Smooth muscle cell (in vitro differentiated cells): ENCODE measurements around the gene RSPH6A. TPM values are rescaled to one million over a fixed set of nuclear protein-coding genes. Genes with fewer than 3 reads are reported as not detected.

Experiments
- DNase-seq: peaks from one replicate; lab custom pipeline; 2025; ENCODE audit not compliant: unreplicated experiment; lab: John Stamatoyannopoulos, UW
- H2AFZ ChIP-seq: fragments of 200-600 bp; sonication (generic); 2 replicates; pipeline ENCODE4 v1.6.0; 2016; ENCODE audit warnings: antibody characterized with exemption, low read depth, mild to moderate bottlenecking
- H3F3A ChIP-seq: fragments of 200-600 bp; sonication (generic); 2 replicates; pipeline ENCODE4 v1.6.0; 2017; ENCODE audit warnings: antibody characterized with exemption, low read depth
- H3K27ac ChIP-seq: fragments of 200-600 bp; sonication (generic); 2 replicates; pipeline ENCODE4 v1.5.1; 2016; ENCODE audit warnings: low read depth, mild to moderate bottlenecking
- H3K27me3 ChIP-seq: fragments of 200-600 bp; sonication (generic); 2 replicates; pipeline ENCODE4 v1.6.1; 2016; ENCODE audit warnings: low read depth, mild to moderate bottlenecking
- H3K36me3 ChIP-seq: fragments of 200-600 bp; sonication (generic); 2 replicates; pipeline ENCODE4 v1.5.1; 2016; ENCODE audit warnings: low read depth
- H3K4me1 ChIP-seq: fragments of 200-600 bp; sonication (generic); 2 replicates; pipeline ENCODE4 v1.5.1; 2016; ENCODE audit warnings: low read depth
- H3K4me2 ChIP-seq: fragments of 200-600 bp; sonication (generic); 2 replicates; pipeline ENCODE4 v1.6.0; 2016; ENCODE audit warnings: mild to moderate bottlenecking
- H3K4me3 ChIP-seq: fragments of 200-600 bp; sonication (generic); 2 replicates; pipeline ENCODE4 v1.5.1; 2016; ENCODE audit warnings: mild to moderate bottlenecking
- H3K79me2 ChIP-seq: fragments of 200-600 bp; sonication (generic); 2 replicates; pipeline ENCODE4 v1.6.0; 2016; ENCODE audit warnings: low read depth, mild to moderate bottlenecking
- H3K9ac ChIP-seq: fragments of 200-600 bp; sonication (generic); 2 replicates; pipeline ENCODE4 v1.6.0; 2016; ENCODE audit warnings: low read depth
- H3K9me3 ChIP-seq: fragments of 200-600 bp; sonication (generic); replicated peaks from 2 replicates; pipeline ENCODE4 v1.5.1; 2016; ENCODE audit warnings: low read depth
- H4K20me1 ChIP-seq: fragments of 200-600 bp; sonication (generic); 2 replicates; pipeline ENCODE4 v1.6.0; 2016; ENCODE audit warnings: low read depth
- WGBS: methylation state at CpG from one replicate; pipeline ENCODE4 v1.1.7; 2016; ENCODE audit warnings: low lambda C conversion rate; 5-methylcytosine and 5-hydroxymethylcytosine counted together
- polyA plus RNA-seq: library from polyadenylated mRNA; unstranded; fragments of >200 nt; fragmentation: Nextera tagmentation; extraction: Ambion mirVana; gene quantifications from 2 replicates; pipeline ENCODE4 v1.2.1, GENCODE V29; 2016
- total RNA-seq: library from RNA; depleted of rRNA; stranded (reverse); fragments of >200 nt; gene quantifications from 2 replicates; pipeline ENCODE4 v1.2.3, GENCODE V29; 2014
- TF ChIP-seq, protein P1 (sequence below): fragments of 200-600 bp; sonication (generic); IDR thresholded peaks from 2 replicates; pipeline ENCODE4 v1.5.1; 2017; ENCODE audit warnings: borderline replicate concordance, mild to moderate bottlenecking, antibody characterized with exemption; ENCODE audit not compliant: insufficient read depth, poor library complexity, severe bottlenecking

RSPH6A gene
- total and polyA plus RNA-seq, 2 experiments from 2014 or later = 0.15 TPM; not detected in 1

DNA sequence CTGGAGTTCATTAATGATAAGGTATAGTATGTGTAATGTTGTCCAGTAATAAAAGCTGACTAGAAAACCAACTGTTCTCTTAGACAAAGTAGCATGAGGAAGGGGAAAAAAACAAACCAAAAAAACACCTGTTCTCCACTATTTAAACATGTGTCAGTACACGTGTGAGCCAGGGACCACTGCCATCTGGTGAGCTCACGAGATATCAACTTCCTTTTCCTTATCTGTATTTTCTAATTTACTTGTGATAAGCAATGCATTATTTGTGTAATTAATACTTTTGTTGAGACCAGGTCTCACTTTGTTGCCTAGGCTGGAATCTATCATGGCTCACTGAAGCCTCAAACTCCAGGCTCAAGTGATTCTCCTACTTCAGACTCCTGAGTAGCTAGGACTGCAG, 41.7 kb downstream of the RSPH6A start:
- peaks cover 32% of the 10 kb centered on the region for H3F3A ChIP-seq
- H3K36me3 ChIP-seq = no peaks in the 10 kb centered on the region
- no peak overlapping the region for H3K9ac ChIP-seq
- TF ChIP-seq, protein P1, sequence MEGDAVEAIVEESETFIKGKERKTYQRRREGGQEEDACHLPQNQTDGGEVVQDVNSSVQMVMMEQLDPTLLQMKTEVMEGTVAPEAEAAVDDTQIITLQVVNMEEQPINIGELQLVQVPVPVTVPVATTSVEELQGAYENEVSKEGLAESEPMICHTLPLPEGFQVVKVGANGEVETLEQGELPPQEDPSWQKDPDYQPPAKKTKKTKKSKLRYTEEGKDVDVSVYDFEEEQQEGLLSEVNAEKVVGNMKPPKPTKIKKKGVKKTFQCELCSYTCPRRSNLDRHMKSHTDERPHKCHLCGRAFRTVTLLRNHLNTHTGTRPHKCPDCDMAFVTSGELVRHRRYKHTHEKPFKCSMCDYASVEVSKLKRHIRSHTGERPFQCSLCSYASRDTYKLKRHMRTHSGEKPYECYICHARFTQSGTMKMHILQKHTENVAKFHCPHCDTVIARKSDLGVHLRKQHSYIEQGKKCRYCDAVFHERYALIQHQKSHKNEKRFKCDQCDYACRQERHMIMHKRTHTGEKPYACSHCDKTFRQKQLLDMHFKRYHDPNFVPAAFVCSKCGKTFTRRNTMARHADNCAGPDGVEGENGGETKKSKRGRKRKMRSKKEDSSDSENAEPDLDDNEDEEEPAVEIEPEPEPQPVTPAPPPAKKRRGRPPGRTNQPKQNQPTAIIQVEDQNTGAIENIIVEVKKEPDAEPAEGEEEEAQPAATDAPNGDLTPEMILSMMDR = no peak
- H3K4me2 ChIP-seq = no peak overlapping the region
- no peak overlapping the region for H3K4me3 ChIP-seq
- H3K4me1 ChIP-seq = no peaks in the 10 kb centered on the region
- H3K27ac ChIP-seq = no peak overlapping the region
- H4K20me1 ChIP-seq = peaks cover 26% of the 10 kb centered on the region
- H2AFZ ChIP-seq = no peak overlapping the region
- no peaks in the 10 kb centered on the region for H3K79me2 ChIP-seq
- DNase-seq = no peak
- H3K27me3 ChIP-seq = no peaks in the 10 kb centered on the region
- 81% methylated on average over 2 of the region's 2 CpGs for WGBS
- no peaks in the 10 kb centered on the region for H3K9me3 ChIP-seq

DNA sequence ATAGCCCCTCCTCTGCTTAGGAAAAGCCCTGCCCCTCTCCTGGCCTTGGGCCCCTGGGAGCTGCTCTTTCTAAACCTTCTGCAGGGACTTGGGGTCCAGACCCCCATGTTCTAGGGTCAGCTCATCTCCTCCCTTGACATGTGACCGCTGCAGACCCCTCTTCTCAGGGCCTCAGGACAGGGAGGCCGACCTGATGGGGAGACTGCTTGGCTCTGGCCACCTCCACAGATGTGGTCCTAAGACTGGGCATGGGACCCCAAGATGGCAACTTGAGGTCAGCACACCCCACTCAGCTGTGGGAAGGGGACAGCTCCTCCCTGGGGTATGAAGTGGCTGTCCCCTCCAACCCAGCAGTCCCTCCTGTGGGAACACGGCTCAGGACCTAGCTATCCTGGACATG, 42.2 kb downstream of the RSPH6A start:
- TF ChIP-seq, protein P1 = no peak
- WGBS = 94% methylated on average over 3 of the region's 3 CpGs
- Histone ChIP-seq H3K79me2 (no peaks in the 10 kb centered on the region), H3K9ac (no peak overlapping the region), H3K4me3 (no peak overlapping the region), H3K27me3 (no peaks in the 10 kb centered on the region), H3K36me3 (no peaks in the 10 kb centered on the region), H3K9me3 (no peaks in the 10 kb centered on the region), H3K4me2 (no peak overlapping the region), H3K27ac (no peak overlapping the region), H3K4me1 (no peaks in the 10 kb centered on the region), H4K20me1 (peaks cover 21% of the 10 kb centered on the region), H3F3A (peaks cover 32% of the 10 kb centered on the region), H2AFZ (no peak overlapping the region)
- no peak for DNase-seq

DNA sequence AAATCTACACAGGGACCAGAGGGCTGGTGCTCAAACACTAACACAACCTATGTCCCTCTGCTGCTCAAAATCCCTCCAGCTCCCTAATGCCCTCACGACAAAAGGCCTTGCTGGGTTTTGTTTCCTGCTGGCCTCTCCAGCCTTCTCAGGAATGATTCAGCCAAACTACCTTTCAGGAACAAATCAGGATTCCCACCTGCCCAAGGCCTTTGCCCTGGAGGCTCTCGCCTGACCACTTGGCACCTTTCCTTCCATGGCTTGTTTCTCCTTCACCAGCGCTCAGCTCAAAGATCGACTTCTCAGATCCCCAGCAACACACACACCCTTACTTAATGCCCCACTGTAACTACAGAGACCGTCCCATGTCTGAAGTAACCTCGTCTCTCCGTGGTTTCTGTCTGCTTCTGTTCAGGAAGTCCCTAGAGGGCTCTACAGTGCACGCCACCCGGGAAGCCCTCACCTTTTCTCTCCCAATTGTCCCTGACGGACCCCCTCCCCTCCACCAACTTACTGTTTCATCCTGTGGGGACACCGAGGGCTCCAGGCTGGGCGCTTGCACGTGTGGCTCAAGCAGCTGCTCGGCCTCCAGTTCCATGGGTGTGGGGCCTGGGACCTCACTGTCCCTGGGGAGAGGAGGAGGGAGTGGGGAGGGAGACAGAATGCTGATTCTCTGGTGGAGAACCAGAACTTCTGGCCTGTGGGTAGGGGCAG, 42.8 kb downstream of the RSPH6A start:
- Histone ChIP-seq H3K9me3 (no peaks in the 10 kb centered on the region), H2AFZ (no peak overlapping the region), H3F3A (peaks cover 29% of the 10 kb centered on the region), H3K4me2 (no peak overlapping the region), H3K9ac (no peak overlapping the region), H3K4me3 (no peak overlapping the region), H3K36me3 (no peaks in the 10 kb centered on the region), H3K27me3 (no peaks in the 10 kb centered on the region), H3K27ac (no peak overlapping the region), H3K4me1 (no peaks in the 10 kb centered on the region), H4K20me1 (peaks cover 16% of the 10 kb centered on the region), H3K79me2 (peaks cover under 1% of the 10 kb centered on the region)
- DNase-seq = no peak
- WGBS = 89% methylated on average over 14 of the region's 14 CpGs
- TF ChIP-seq, protein P1 = no peak
